GM13976 (cell line): ENCODE measurements around the gene BBC3.
"Not testable (repeated sequence)": the region's sequence is repeated elsewhere in the genome, so short reads cannot be mapped to it uniquely, and the experiment has no call there.

Experiments
- DNase-seq: peaks from one replicate; pipeline ENCODE4 v3.0.0; 2012; ENCODE audit warnings: low spot score
- in situ Hi-C: fragments of 300-500 bp; cut with MboI; formaldehyde crosslinking; loops from one replicate; pipeline ENCODE4 v1.12.0; 2022; ENCODE audit warnings: low sequenced_read_pairs, mixed read lengths, inconsistent platforms; ENCODE audit not compliant: unreplicated experiment
- TF ChIP-seq, protein P1 (sequence below): IDR thresholded peaks from 2 replicates; pipeline ENCODE4 v1.5.1; 2012; ENCODE audit warnings: borderline replicate concordance, mild to moderate bottlenecking; ENCODE audit not compliant: insufficient read depth; ENCODE audit errors: extremely low read depth, missing control alignments, control extremely low read depth

The BBC3 gene

DNA sequence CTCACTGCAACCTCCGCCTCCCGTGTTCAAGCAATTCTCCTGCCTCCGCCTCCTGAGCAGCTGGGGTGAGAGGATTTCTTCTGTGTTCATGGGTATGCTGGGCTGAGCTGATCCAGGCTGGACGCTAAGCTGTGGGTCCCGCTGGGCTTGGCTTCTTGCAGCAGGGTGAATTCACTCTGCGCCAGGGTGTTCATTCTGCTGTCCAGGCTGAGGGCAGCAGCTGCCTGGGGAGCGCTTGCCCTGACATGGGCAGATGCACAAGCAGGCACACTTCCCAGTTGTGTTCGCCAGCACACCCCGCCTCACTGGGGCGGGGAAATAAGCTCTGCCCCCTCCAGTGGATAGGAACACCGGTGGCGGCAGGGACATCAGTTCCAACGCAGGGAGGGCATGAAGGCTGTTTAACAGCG, 36.4 kb upstream of the BBC3 start:
- DNase-seq: no peak
- in situ Hi-C loops: no loop called here
- TF ChIP-seq, protein P1, sequence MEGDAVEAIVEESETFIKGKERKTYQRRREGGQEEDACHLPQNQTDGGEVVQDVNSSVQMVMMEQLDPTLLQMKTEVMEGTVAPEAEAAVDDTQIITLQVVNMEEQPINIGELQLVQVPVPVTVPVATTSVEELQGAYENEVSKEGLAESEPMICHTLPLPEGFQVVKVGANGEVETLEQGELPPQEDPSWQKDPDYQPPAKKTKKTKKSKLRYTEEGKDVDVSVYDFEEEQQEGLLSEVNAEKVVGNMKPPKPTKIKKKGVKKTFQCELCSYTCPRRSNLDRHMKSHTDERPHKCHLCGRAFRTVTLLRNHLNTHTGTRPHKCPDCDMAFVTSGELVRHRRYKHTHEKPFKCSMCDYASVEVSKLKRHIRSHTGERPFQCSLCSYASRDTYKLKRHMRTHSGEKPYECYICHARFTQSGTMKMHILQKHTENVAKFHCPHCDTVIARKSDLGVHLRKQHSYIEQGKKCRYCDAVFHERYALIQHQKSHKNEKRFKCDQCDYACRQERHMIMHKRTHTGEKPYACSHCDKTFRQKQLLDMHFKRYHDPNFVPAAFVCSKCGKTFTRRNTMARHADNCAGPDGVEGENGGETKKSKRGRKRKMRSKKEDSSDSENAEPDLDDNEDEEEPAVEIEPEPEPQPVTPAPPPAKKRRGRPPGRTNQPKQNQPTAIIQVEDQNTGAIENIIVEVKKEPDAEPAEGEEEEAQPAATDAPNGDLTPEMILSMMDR: no peak

DNA sequence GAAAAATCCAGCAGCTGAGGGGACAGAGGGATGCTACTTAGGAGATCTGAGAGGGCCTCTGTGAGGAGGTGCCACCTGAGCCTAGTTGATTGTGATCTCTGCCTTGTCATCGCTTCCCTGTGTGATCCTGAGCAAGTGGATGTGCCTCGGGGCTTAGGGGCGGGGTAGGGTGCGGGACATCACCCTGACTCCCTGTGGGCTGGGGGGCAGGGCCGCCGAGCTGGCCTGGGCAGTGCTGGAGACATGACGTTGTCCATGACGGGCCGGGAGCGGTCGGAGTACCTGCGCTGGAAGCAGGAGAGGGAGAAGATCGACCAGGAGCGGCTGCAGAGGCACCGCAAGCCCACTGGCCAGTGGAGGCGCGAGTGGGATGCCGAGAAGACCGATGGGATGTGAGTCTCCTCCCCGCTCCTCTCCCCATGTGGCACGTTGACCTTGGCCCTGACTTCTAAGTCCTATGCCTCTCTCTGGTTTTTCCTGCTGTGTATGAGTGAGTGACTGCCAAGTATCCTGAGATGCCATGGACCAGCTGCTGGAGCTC, 35.5 kb upstream of the BBC3 start:
- no peak for DNase-seq
- in situ Hi-C loops: no loop called here
- TF ChIP-seq, protein P1: no peak

DNA sequence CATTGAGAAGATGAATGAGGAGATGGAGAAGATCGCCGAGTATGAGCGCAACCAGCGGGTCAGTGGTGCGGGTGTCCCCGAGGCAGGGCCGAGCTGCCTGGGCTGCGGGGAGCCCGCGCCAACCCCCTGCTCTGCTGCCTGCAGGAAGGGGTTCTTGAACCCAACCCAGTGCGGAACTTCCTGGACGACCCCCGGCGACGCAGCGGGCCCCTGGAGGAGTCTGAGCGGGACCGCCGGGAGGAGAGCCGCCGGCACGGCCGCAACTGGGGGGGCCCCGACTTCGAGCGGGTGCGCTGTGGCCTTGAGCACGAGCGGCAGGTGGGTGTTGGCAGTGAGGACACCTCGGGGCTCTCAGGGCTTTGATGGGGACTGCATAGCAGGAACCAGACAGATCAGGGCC, 33.6 kb upstream of the BBC3 start:
- in situ Hi-C loops: no loop called here
- DNase-seq: no peak
- TF ChIP-seq, protein P1: no peak

DNA sequence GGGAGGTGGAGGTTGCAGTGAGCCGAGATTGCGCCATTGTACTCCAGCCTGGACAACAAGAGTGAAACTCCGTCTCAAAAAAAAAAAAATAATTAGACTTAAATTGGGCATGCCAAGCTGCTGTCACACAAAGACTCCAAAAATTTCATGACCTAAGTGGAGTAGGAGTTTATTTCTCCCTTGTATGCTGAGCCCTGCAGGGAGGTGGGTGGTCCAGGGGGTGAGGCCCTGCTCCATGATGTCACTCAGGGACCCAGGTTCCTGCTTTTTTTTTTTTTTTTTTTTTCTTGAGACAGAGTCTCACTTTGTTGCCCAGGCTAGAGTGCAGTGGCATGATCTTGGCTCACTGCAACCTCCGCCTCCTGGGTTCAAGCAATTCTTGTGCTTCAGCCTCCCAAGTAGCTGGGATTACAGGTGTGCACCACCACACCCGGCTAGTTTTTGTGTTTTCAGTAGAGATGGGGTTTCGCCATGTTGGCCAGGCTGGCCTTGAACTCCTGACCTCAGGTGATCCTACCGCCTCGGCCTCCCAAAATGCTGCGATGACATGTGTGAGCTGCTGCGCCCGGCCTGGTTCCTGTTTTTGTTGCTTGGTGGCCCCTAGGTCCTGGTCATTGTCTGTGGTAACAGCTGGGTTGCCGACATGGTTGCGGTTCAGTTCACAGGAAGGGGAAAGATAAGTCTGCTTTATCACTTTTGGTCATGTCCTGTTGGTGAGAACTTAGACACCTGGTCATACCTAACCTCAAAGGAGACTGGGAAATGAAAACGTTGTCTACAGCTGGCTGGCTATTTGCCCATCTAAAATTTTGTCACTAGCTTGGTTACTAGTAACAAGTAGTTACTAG, 31.2 kb upstream of the BBC3 start:
- peak; percentile 79 for DNase-seq
- in situ Hi-C loops: not testable (repeated sequence)

DNA sequence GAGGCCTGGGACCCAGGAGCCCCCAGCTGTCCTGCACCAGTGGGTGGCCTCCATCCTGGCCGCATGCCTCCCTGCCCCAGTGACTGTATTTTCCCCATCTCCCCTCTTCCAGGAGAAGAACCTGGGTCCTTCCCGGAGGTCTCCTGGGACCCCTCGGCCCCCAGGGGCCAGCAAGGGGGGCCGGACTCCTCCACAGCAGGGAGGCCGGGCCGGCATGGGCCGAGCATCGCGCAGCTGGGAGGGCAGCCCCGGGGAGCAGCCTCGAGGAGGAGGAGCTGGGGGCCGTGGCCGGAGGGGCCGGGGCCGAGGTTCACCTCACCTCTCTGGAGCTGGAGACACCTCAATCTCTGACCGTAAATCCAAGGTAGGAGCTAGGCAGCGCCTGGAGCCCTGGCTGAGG, 29.5 kb upstream of the BBC3 start:
- TF ChIP-seq, protein P1: no peak
- no peak for DNase-seq
- in situ Hi-C loops: no loop called here

DNA sequence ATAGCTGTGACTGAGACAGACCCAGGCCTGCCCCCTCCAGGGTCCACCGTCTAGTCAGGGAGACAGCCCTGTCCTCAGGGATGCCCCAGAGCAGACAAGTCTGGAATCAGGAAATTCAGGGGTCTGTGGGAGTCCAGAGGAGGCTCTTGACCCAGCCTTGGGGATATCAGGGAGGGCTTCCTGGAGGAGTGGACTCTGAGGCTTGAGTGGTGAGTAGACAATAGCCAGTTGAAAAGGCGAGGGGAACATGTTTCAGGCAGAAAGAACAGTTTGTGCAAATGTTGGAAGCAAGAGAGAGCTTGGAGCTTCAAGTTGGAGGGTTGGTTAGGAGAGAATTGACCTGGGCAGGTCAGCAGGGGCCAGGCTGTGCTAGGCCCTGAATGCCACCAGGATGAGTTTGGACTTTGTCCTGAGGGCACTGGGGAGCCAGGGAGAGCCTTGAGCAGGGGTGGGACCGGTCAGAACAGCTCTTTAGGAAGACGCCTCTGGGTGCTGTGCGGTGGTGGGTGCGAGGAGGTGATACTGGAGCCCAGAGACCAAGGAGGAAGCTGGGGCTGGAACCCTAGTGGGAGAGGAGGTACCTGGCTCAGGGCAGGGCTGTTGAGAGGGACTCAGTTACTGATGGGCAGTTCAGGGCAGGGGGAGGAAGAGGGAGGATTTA, 28.0 kb upstream of the BBC3 start:
- no peak for DNase-seq
- in situ Hi-C loops: no loop called here

DNA sequence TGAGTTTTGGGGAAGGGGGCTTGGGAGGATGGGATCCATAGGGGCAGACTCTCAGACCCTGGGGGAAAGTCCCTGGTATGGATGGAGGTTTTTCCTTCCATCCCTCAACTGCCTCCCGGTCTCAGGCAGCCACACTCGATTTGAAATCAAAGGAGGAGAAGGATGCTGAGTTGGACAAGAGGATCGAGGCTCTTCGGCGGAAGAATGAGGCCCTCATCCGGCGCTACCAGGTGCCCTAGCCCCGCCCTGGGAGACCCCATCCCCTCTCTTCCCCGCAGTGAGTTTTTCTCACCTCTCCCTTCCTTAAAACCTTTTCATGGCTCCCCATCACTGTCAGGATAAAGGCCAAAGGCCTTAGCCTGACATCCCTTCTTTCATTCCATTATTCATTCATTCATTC, 27.4 kb upstream of the BBC3 start:
- TF ChIP-seq, protein P1: no peak
- DNase-seq: no peak
- in situ Hi-C loops: no loop called here

More for the DNA sequence above, 28.0 kb upstream of the BBC3 start:
- TF ChIP-seq, protein P1: no peak
